Ovary (tissue), 9 donors: ENCODE measurements around the gene MICALL2. TPM values are rescaled to one million over a fixed set of nuclear protein-coding genes. Genes with fewer than 3 reads are reported as not detected.

Experiments
- DNase-seq, 5 donors: peaks; one replicate each; pipeline ENCODE4 v3.0.0-alpha.2; 2019 to 2020
- H3K27ac ChIP-seq, 2 donors: fragments of 200-600 bp; one replicate each; pipeline versions ENCODE4 v1.5.1 to v1.8.0; 2019 to 2022
- H3K27me3 ChIP-seq: fragments of 200-600 bp; one replicate; pipeline ENCODE4 v1.8.0; 2022
- H3K36me3 ChIP-seq: fragments of 200-600 bp; sonication (generic); one replicate; pipeline ENCODE4 v1.5.1; 2019
- H3K4me1 ChIP-seq: one replicate; pipeline ENCODE4 v1.8.1; 2013; ENCODE audit warnings: mild to moderate bottlenecking, moderate library complexity; ENCODE audit not compliant: insufficient read depth
- H3K4me3 ChIP-seq: fragments of 200-600 bp; sonication (generic); one replicate; pipeline ENCODE4 v1.5.1; 2017
- H3K9me3 ChIP-seq, 2 donors: fragments of 200-600 bp in 1 of 2; sonication (generic) in 1 of 2; one replicate each; pipeline versions ENCODE4 v1.5.1 to v1.8.1; 2013 to 2019; ENCODE audit warnings: mild to moderate bottlenecking in 1 of 2, moderate library complexity in 1 of 2
- EP300 ChIP-seq: sonication (generic); formaldehyde crosslinking; IDR thresholded peaks from one replicate; pipeline ENCODE4 v1.6.1; 2017; ENCODE audit warnings: antibody characterized with exemption
- POLR2A ChIP-seq: fragments of 450-650 bp; IDR thresholded peaks from one replicate; pipeline ENCODE4 v1.6.1; 2017; ENCODE audit warnings: antibody characterized with exemption, mild to moderate bottlenecking, moderate library complexity
- WGBS, 3 donors: extraction: QIAGEN DNeasy Blood & Tissue Kit in 1 of 3; methylation state at CpG; one replicate each; pipeline versions ENCODE4 v1.1.5 to v1.1.7; 2013 to 2017; 5-methylcytosine and 5-hydroxymethylcytosine counted together
- intact Hi-C, 4 donors: fragments of 100-400 bp; cut with DNase I; formaldehyde crosslinking; loops; one replicate each; pipeline versions ENCODE4 v1.11.0 to v1.15.1; 2022 to 2023
- polyA plus RNA-seq, 2 donors: library from polyadenylated mRNA; stranded (reverse); fragments of 200-250 nt in 1 of 2; fragments of 350-450 nt in 1 of 2; fragmentation: Illumina TruSeq in 1 of 2; extraction: RNeasy Lipid Tissue Mini Kit (QIAGEN cat#74804) in 1 of 2; gene quantifications; one replicate each; pipeline ENCODE4 v1.2.3, GENCODE V29; 2013 to 2014
- total RNA-seq, 7 donors: library from RNA; depleted of rRNA in 2 of 7; stranded (reverse); fragments of >200 nt in 2 of 7; fragmentation: NEBNext Ultra II Directional in 3 of 7; extraction: Animal tissue kit (Norgen Biotek cat#: 25700) in 3 of 7; gene quantifications; one replicate each; pipeline versions ENCODE4 v1.1.0 to v1.2.4, GENCODE V29; 2016 to 2023
- TF ChIP-seq, protein P1 (sequence below), 3 donors: fragments of 450-650 bp in 2 of 3; fragments of 200-600 bp in 1 of 3; IDR thresholded peaks; one replicate each; pipeline versions ENCODE4 v1.5.1 to v1.8.0; 2016 to 2022; ENCODE audit warnings: antibody characterized with exemption in 3 of 3, mild to moderate bottlenecking in 1 of 3
- donor health status: DM: no; HTN: no; CAD: no; lungs with moderate emphysema.
- donor health status: DM: no; HTN: no; CAD: no.
- donor health status: Bipolar disorder and iron deficiency.
- donor health status: DM: yes; HTN: yes; CAD: no.
- donor health status: DM: no; HTN: no; CAD: no.
- donor health status: DM: yes; HTN: yes; CAD: no.

Gene MICALL2
- total and polyA plus RNA-seq, 9 donors, result 0.95 to 13.4 (median 6.5) TPM

DNA sequence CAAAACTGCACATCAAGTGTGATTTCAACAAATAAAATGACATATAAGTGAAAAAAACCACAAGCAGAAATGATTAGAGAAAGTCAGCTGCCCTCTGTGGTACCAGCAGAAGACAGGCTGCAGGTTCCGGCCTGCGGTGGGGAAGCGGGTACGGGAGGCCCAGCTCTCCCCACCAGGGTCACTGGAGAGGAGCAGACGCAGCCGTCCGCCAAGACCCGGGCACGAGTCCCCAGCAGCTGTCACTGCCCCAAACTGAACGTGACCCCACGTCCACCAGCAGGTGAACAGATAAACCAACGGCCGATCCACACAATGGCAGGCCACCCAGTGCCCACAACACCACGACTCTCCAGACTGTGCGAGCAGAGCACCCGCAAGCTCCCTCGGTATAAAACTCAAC lies 16.1 kb upstream of the MICALL2 start:
- intact Hi-C loops, result loop anchor here in 1 of 4 donors (10.0 kb wide), 1 partner anchor 251 kb away; no protein-coding TSS in a partner anchor
- Histone ChIP-seq H3K27me3 (no peaks in the 10 kb centered on the region), H3K4me1 (no peaks in the 10 kb centered on the region), H3K27ac (no peak overlapping the region), H3K36me3 (no peaks in the 10 kb centered on the region), H3K4me3 (no peak overlapping the region), H3K9me3 (no peaks in the 10 kb centered on the region)
- TF ChIP-seq POLR2A (no peak), EP300 (no peak)
- TF ChIP-seq, protein P1, sequence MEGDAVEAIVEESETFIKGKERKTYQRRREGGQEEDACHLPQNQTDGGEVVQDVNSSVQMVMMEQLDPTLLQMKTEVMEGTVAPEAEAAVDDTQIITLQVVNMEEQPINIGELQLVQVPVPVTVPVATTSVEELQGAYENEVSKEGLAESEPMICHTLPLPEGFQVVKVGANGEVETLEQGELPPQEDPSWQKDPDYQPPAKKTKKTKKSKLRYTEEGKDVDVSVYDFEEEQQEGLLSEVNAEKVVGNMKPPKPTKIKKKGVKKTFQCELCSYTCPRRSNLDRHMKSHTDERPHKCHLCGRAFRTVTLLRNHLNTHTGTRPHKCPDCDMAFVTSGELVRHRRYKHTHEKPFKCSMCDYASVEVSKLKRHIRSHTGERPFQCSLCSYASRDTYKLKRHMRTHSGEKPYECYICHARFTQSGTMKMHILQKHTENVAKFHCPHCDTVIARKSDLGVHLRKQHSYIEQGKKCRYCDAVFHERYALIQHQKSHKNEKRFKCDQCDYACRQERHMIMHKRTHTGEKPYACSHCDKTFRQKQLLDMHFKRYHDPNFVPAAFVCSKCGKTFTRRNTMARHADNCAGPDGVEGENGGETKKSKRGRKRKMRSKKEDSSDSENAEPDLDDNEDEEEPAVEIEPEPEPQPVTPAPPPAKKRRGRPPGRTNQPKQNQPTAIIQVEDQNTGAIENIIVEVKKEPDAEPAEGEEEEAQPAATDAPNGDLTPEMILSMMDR (IDR thresholded peaks at IDR 0.05), result no peak
- WGBS, 3 donors, result 89 to 93% (median 89%) methylated on average over 17 of the region's 17 CpGs
- DNase-seq, result no peak

DNA sequence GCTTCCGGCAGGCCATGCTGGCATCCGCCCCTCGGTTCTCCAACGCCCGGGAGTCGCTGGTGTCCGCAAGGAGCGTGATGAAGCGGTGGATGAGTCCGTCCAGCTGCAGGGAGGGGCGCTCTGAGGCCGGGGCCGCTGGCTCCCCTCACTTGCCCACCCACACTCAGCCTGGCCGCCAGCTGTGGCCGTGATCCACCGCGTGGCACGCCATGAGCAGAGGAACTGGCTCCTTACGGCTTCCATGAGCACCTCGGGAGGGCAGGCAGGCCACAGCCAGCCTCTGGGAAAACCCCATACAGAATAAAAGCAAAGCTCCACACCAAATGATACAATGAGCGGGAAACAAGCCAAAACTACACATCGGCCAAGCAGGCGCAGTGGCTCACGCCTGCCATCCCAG lies 15.5 kb upstream of the MICALL2 start:
- intact Hi-C loops, result loop anchor here in 3 of 4 donors (5.0 to 10.0 kb wide), 2 partner anchors 247 to 250 kb away; no protein-coding TSS in a partner anchor
- no peaks in the 10 kb centered on the region for H3K36me3 ChIP-seq
- WGBS, 3 donors, result 72 to 83% (median 75%) methylated on average over 24 of the region's 24 CpGs
- no peak for DNase-seq
- TF ChIP-seq EP300 (no peak), POLR2A (no peak)
- TF ChIP-seq, protein P1 (IDR thresholded peaks at IDR 0.05), result no peak
- H3K4me3 ChIP-seq, result no peak overlapping the region
- H3K27me3 ChIP-seq, result no peaks in the 10 kb centered on the region
- H3K9me3 ChIP-seq, result no peaks in the 10 kb centered on the region
- no peak overlapping the region for H3K27ac ChIP-seq
- H3K4me1 ChIP-seq, result no peaks in the 10 kb centered on the region

DNA sequence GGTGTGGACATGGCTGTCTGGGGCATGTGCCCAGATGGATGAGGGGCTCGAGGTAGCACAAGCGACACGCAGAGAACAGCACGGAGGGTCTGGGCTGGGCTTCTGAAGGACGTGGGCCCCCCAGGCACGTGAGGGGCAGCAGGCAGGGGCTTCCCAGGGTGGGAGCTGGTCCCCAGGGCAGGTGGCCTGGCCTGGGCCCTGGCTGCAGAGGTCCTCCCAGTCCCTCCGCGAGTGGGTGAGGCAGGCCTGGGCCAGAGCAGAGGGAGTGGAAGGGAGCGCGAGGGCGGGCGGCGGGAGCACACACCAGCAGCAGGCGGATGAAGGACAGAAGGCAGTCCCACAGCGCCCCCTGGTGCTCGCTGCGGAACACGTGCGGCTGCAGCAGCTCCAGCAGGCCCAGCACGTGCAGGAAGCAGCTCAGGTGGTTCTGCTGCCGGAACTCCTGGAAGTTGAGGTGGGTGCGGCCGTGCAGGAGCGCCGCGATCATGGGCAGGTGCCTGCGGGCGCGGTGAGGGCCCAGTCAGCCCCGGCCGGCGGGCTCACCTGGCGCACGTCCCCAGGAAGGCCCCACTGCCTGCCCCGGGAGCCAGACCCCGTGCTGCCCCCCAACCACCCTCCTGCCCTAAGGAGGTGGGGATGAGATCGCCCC lies 14.7 kb upstream of the MICALL2 start:
- H3K4me3 ChIP-seq, result no peak overlapping the region
- intact Hi-C loops, result loop anchor here in 3 of 4 donors (5.0 to 10.0 kb wide), 2 partner anchors 247 to 249 kb away; no protein-coding TSS in a partner anchor
- 30 to 37% (median 34%) methylated on average over 36 to 37 of the region's 37 CpGs for WGBS, 3 donors

DNA sequence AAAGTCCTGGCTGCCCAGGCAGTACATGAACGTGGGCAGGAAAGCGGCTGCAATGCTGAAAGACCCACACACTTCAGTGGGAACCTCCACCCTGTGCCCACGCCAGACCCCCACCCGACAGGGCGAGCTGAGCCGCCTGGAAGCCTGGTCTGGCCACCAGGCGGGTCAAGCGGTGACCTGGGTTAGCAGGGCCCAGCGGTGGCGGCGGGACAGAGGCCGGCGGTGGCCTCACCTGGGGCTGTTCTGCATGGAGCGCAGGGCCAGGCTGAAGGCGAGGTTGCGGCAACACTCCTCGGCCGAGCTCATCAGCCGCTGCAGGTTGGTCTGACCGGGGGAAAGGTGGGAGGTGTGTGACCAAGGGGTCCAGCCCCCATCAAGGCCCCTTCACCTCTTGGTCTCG lies 11.6 kb upstream of the MICALL2 start:
- DNase-seq, result no peak
- H3K27ac ChIP-seq, result no peak overlapping the region
- H3K27me3 ChIP-seq, result no peaks in the 10 kb centered on the region
- H3K4me3 ChIP-seq, result no peak overlapping the region
- 95 to 97% (median 96%) methylated on average over 21 of the region's 21 CpGs for WGBS, 3 donors
- no peaks in the 10 kb centered on the region for H3K9me3 ChIP-seq
- no peaks in the 10 kb centered on the region for H3K36me3 ChIP-seq
- intact Hi-C loops, result loop anchor here in 3 of 4 donors (5.0 to 10.0 kb wide), 2 partner anchors 244 to 246 kb away; no protein-coding TSS in a partner anchor
- H3K4me1 ChIP-seq, result no peaks in the 10 kb centered on the region
- TF ChIP-seq, protein P1 (IDR thresholded peaks at IDR 0.05), result no peak
- TF ChIP-seq POLR2A, result no peak
- no peak for TF ChIP-seq EP300

More for the DNA sequence above, 14.7 kb upstream of the MICALL2 start:
- Histone ChIP-seq H3K27me3 (no peaks in the 10 kb centered on the region), H3K9me3 (no peaks in the 10 kb centered on the region), H3K36me3 (no peaks in the 10 kb centered on the region), H3K27ac (no peak overlapping the region), H3K4me1 (no peaks in the 10 kb centered on the region)
- peak; percentile 74 to 92 (median 85) for DNase-seq
- TF ChIP-seq, protein P1 (IDR thresholded peaks at IDR 0.05), result peak; percentile 79 to 82 (median 82)
- no peak for TF ChIP-seq POLR2A
